T-helper 1 cell (primary cell): ENCODE measurements around the gene TBXAS1.

ENCODE experiments used
- DNase-seq, 5 donors: peaks; one replicate each; pipeline ENCODE4 v3.0.0-alpha.2; 2012 to 2020

TBXAS1 gene

GRCh38 chr7:139855498-139856270, 26.6 kb downstream of the TBXAS1 start:
- peak in 1 of 5 donors; percentile 26 for DNase-seq

- DNase-seq = no peak
Measured at GRCh38 chr7:139857791-139858190, 28.7 kb downstream of the TBXAS1 start.

- no peak for DNase-seq
Measured at GRCh38 chr7:139860090-139860775, 31.2 kb downstream of the TBXAS1 start.

- no peak for DNase-seq
Measured at GRCh38 chr7:139861803-139862202, 32.7 kb downstream of the TBXAS1 start.

- no peak for DNase-seq
Measured at GRCh38 chr7:139866047-139866837, 37.2 kb downstream of the TBXAS1 start.

GRCh38 chr7:139867847-139868246, 38.8 kb downstream of the TBXAS1 start:
- DNase-seq = no peak

GRCh38 chr7:139869886-139870285, 40.8 kb downstream of the TBXAS1 start:
- peak in 1 of 5 donors; percentile 20 for DNase-seq

- DNase-seq = no peak
Measured at GRCh38 chr7:139870380-139870779, 41.3 kb downstream of the TBXAS1 start.

- DNase-seq = no peak
Measured at GRCh38 chr7:139871331-139871730, 42.3 kb downstream of the TBXAS1 start.

GRCh38 chr7:139871820-139872219, 42.8 kb downstream of the TBXAS1 start:
- DNase-seq = no peak

GRCh38 chr7:139873593-139874301, 44.7 kb downstream of the TBXAS1 start:
- no peak for DNase-seq

GRCh38 chr7:139874302-139874629, 45.2 kb downstream of the TBXAS1 start:
- no peak for DNase-seq

- DNase-seq = no peak
Measured at GRCh38 chr7:139875821-139876241, 46.8 kb downstream of the TBXAS1 start.

- no peak for DNase-seq
Measured at GRCh38 chr7:139876622-139877283, 47.7 kb downstream of the TBXAS1 start.

GRCh38 chr7:139883814-139884213, 54.8 kb downstream of the TBXAS1 start:
- no peak for DNase-seq

- no peak for DNase-seq
Measured at GRCh38 chr7:139884441-139884840, 55.4 kb downstream of the TBXAS1 start.

GRCh38 chr7:139885511-139885910, 56.4 kb downstream of the TBXAS1 start:
- no peak for DNase-seq

- DNase-seq = no peak
Measured at GRCh38 chr7:139886206-139886605, 57.1 kb downstream of the TBXAS1 start.

- DNase-seq = no peak
Measured at GRCh38 chr7:139886899-139887298, 57.8 kb downstream of the TBXAS1 start.

GRCh38 chr7:139887992-139888481, 59.0 kb downstream of the TBXAS1 start:
- no peak for DNase-seq

- no peak for DNase-seq
Measured at GRCh38 chr7:139889186-139889871, 60.3 kb downstream of the TBXAS1 start.

GRCh38 chr7:139893461-139893860, 64.4 kb downstream of the TBXAS1 start:
- DNase-seq = no peak
